ENCODE data around the gene CCL22.

Gene CCL22
- total RNA-seq, result 0 reads per million in 3 donors

- no peak for DNase-seq
- Histone ChIP-seq H3K9me3 (ENCODE audit: control insufficient read depth, low read length) (no peaks in the 10 kb centered on the region), H3K36me3 (ENCODE audit: control insufficient read depth, insufficient read depth, low read length) (no peaks in the 10 kb centered on the region), H3K27me3 (replicated peaks; ENCODE audit: control insufficient read depth, insufficient read depth, low read length, poor library complexity, severe bottlenecking) (no peaks in the 10 kb centered on the region), H3K4me1 (ENCODE audit: control insufficient read depth, insufficient read depth, low read length, poor library complexity, severe bottlenecking) (no peaks in the 10 kb centered on the region), H3K4me3 (ENCODE audit: insufficient read depth, low read depth, low read length, poor library complexity, severe bottlenecking) (no peak within 1 kb of the TSS), H3K27ac (ENCODE audit: insufficient read depth, low read length, poor library complexity, severe bottlenecking) (no peak within 1 kb of the TSS)
These were observed at the start of gene CCL22 for GRCh38 chr16:57358527-57359095. Gene CCL22, plus strand, starts transcription at chr16:57358783. Its CDS starts 34 bp downstream, at chr16:57358817.

GRCh38 chr16:57310801-57311200 is 47.8 kb upstream of the CCL22 start:
- no peaks in the 10 kb centered on the region for H3K4me1 ChIP-seq (ENCODE audit: control insufficient read depth, insufficient read depth, low read length, poor library complexity, severe bottlenecking)
- no peaks in the 10 kb centered on the region for H3K36me3 ChIP-seq (ENCODE audit: control insufficient read depth, insufficient read depth, low read length)
- DNase-seq, result no peak
- H3K9me3 ChIP-seq (ENCODE audit: control insufficient read depth, low read length), result no peaks in the 10 kb centered on the region
- no peaks in the 10 kb centered on the region for H3K27me3 ChIP-seq (replicated peaks; ENCODE audit: control insufficient read depth, insufficient read depth, low read length, poor library complexity, severe bottlenecking)
- H3K27ac ChIP-seq (ENCODE audit: insufficient read depth, low read length, poor library complexity, severe bottlenecking), result no peak overlapping the region
- no peak overlapping the region for H3K4me3 ChIP-seq (ENCODE audit: insufficient read depth, low read depth, low read length, poor library complexity, severe bottlenecking)

GRCh38 chr16:57313509-57313908 is 45.1 kb upstream of the CCL22 start:
- Histone ChIP-seq H3K27me3 (replicated peaks; ENCODE audit: control insufficient read depth, insufficient read depth, low read length, poor library complexity, severe bottlenecking) (no peaks in the 10 kb centered on the region), H3K36me3 (ENCODE audit: control insufficient read depth, insufficient read depth, low read length) (no peaks in the 10 kb centered on the region), H3K4me3 (ENCODE audit: insufficient read depth, low read depth, low read length, poor library complexity, severe bottlenecking) (no peak overlapping the region), H3K4me1 (ENCODE audit: control insufficient read depth, insufficient read depth, low read length, poor library complexity, severe bottlenecking) (no peaks in the 10 kb centered on the region), H3K9me3 (ENCODE audit: control insufficient read depth, low read length) (no peaks in the 10 kb centered on the region), H3K27ac (ENCODE audit: insufficient read depth, low read length, poor library complexity, severe bottlenecking) (peak overlapping the region; percentile 18)
- no peak for DNase-seq

- Histone ChIP-seq H3K36me3 (ENCODE audit: control insufficient read depth, insufficient read depth, low read length) (no peaks in the 10 kb centered on the region), H3K27me3 (replicated peaks; ENCODE audit: control insufficient read depth, insufficient read depth, low read length, poor library complexity, severe bottlenecking) (no peaks in the 10 kb centered on the region), H3K4me1 (ENCODE audit: control insufficient read depth, insufficient read depth, low read length, poor library complexity, severe bottlenecking) (no peaks in the 10 kb centered on the region), H3K4me3 (ENCODE audit: insufficient read depth, low read depth, low read length, poor library complexity, severe bottlenecking) (no peak overlapping the region), H3K27ac (ENCODE audit: insufficient read depth, low read length, poor library complexity, severe bottlenecking) (peak overlapping the region; percentile 18), H3K9me3 (ENCODE audit: control insufficient read depth, low read length) (no peaks in the 10 kb centered on the region)
- DNase-seq, result no peak
These were observed 44.3 kb upstream of the CCL22 start for GRCh38 chr16:57314161-57314785.

- H3K36me3 ChIP-seq (ENCODE audit: control insufficient read depth, insufficient read depth, low read length), result no peaks in the 10 kb centered on the region
- DNase-seq, result no peak
- no peaks in the 10 kb centered on the region for H3K4me1 ChIP-seq (ENCODE audit: control insufficient read depth, insufficient read depth, low read length, poor library complexity, severe bottlenecking)
- H3K27me3 ChIP-seq (replicated peaks; ENCODE audit: control insufficient read depth, insufficient read depth, low read length, poor library complexity, severe bottlenecking), result no peaks in the 10 kb centered on the region
- H3K9me3 ChIP-seq (ENCODE audit: control insufficient read depth, low read length), result no peaks in the 10 kb centered on the region
- H3K4me3 ChIP-seq (ENCODE audit: insufficient read depth, low read depth, low read length, poor library complexity, severe bottlenecking), result no peak overlapping the region
- H3K27ac ChIP-seq (ENCODE audit: insufficient read depth, low read length, poor library complexity, severe bottlenecking), result no peak overlapping the region
These were observed 43.2 kb upstream of the CCL22 start for GRCh38 chr16:57315416-57315815.

- H3K27ac ChIP-seq (ENCODE audit: insufficient read depth, low read length, poor library complexity, severe bottlenecking), result no peak overlapping the region
- no peak overlapping the region for H3K4me3 ChIP-seq (ENCODE audit: insufficient read depth, low read depth, low read length, poor library complexity, severe bottlenecking)
- H3K27me3 ChIP-seq (replicated peaks; ENCODE audit: control insufficient read depth, insufficient read depth, low read length, poor library complexity, severe bottlenecking), result no peaks in the 10 kb centered on the region
- no peaks in the 10 kb centered on the region for H3K4me1 ChIP-seq (ENCODE audit: control insufficient read depth, insufficient read depth, low read length, poor library complexity, severe bottlenecking)
- H3K36me3 ChIP-seq (ENCODE audit: control insufficient read depth, insufficient read depth, low read length), result no peaks in the 10 kb centered on the region
- no peak for DNase-seq
- H3K9me3 ChIP-seq (ENCODE audit: control insufficient read depth, low read length), result no peaks in the 10 kb centered on the region
These were observed 42.1 kb upstream of the CCL22 start for GRCh38 chr16:57316390-57317017.

GRCh38 chr16:57318240-57318970 is 40.2 kb upstream of the CCL22 start:
- H3K27ac ChIP-seq (ENCODE audit: insufficient read depth, low read length, poor library complexity, severe bottlenecking), result no peak overlapping the region
- H3K4me1 ChIP-seq (ENCODE audit: control insufficient read depth, insufficient read depth, low read length, poor library complexity, severe bottlenecking), result no peaks in the 10 kb centered on the region
- H3K4me3 ChIP-seq (ENCODE audit: insufficient read depth, low read depth, low read length, poor library complexity, severe bottlenecking), result no peak overlapping the region
- no peaks in the 10 kb centered on the region for H3K36me3 ChIP-seq (ENCODE audit: control insufficient read depth, insufficient read depth, low read length)
- no peak for DNase-seq
- no peaks in the 10 kb centered on the region for H3K27me3 ChIP-seq (replicated peaks; ENCODE audit: control insufficient read depth, insufficient read depth, low read length, poor library complexity, severe bottlenecking)
- no peaks in the 10 kb centered on the region for H3K9me3 ChIP-seq (ENCODE audit: control insufficient read depth, low read length)

GRCh38 chr16:57319646-57320045 is 38.9 kb upstream of the CCL22 start:
- Histone ChIP-seq H3K4me3 (ENCODE audit: insufficient read depth, low read depth, low read length, poor library complexity, severe bottlenecking) (no peak overlapping the region), H3K27me3 (replicated peaks; ENCODE audit: control insufficient read depth, insufficient read depth, low read length, poor library complexity, severe bottlenecking) (no peaks in the 10 kb centered on the region), H3K9me3 (ENCODE audit: control insufficient read depth, low read length) (no peaks in the 10 kb centered on the region), H3K36me3 (ENCODE audit: control insufficient read depth, insufficient read depth, low read length) (no peaks in the 10 kb centered on the region), H3K27ac (ENCODE audit: insufficient read depth, low read length, poor library complexity, severe bottlenecking) (no peak overlapping the region), H3K4me1 (ENCODE audit: control insufficient read depth, insufficient read depth, low read length, poor library complexity, severe bottlenecking) (no peaks in the 10 kb centered on the region)
- no peak for DNase-seq

- Histone ChIP-seq H3K27me3 (replicated peaks; ENCODE audit: control insufficient read depth, insufficient read depth, low read length, poor library complexity, severe bottlenecking) (no peaks in the 10 kb centered on the region), H3K36me3 (ENCODE audit: control insufficient read depth, insufficient read depth, low read length) (no peaks in the 10 kb centered on the region), H3K4me3 (ENCODE audit: insufficient read depth, low read depth, low read length, poor library complexity, severe bottlenecking) (no peak overlapping the region), H3K27ac (ENCODE audit: insufficient read depth, low read length, poor library complexity, severe bottlenecking) (no peak overlapping the region), H3K4me1 (ENCODE audit: control insufficient read depth, insufficient read depth, low read length, poor library complexity, severe bottlenecking) (no peaks in the 10 kb centered on the region), H3K9me3 (ENCODE audit: control insufficient read depth, low read length) (peaks cover 3% of the 10 kb centered on the region)
- DNase-seq, result no peak
These were observed 33.8 kb upstream of the CCL22 start for GRCh38 chr16:57324749-57325148.

- Histone ChIP-seq H3K27ac (ENCODE audit: insufficient read depth, low read length, poor library complexity, severe bottlenecking) (no peak overlapping the region), H3K9me3 (ENCODE audit: control insufficient read depth, low read length) (peaks cover 3% of the 10 kb centered on the region), H3K36me3 (ENCODE audit: control insufficient read depth, insufficient read depth, low read length) (no peaks in the 10 kb centered on the region), H3K4me1 (ENCODE audit: control insufficient read depth, insufficient read depth, low read length, poor library complexity, severe bottlenecking) (no peaks in the 10 kb centered on the region), H3K4me3 (ENCODE audit: insufficient read depth, low read depth, low read length, poor library complexity, severe bottlenecking) (no peak overlapping the region), H3K27me3 (replicated peaks; ENCODE audit: control insufficient read depth, insufficient read depth, low read length, poor library complexity, severe bottlenecking) (no peaks in the 10 kb centered on the region)
- no peak for DNase-seq
These were observed 33.1 kb upstream of the CCL22 start for GRCh38 chr16:57325458-57325857.
